ENCODE data around the gene CHI3L2. TPM values are rescaled to one million over a fixed set of nuclear protein-coding genes. Genes with fewer than 3 reads are reported as not detected.
A peak's percentile ranks its signal among the peaks of the same experiment; 100 is the strongest.

CHI3L2 gene
- total and polyA plus RNA-seq, 11 donors = 1.0 to 23.0 (median 2.1) TPM; not detected in 1

DNA sequence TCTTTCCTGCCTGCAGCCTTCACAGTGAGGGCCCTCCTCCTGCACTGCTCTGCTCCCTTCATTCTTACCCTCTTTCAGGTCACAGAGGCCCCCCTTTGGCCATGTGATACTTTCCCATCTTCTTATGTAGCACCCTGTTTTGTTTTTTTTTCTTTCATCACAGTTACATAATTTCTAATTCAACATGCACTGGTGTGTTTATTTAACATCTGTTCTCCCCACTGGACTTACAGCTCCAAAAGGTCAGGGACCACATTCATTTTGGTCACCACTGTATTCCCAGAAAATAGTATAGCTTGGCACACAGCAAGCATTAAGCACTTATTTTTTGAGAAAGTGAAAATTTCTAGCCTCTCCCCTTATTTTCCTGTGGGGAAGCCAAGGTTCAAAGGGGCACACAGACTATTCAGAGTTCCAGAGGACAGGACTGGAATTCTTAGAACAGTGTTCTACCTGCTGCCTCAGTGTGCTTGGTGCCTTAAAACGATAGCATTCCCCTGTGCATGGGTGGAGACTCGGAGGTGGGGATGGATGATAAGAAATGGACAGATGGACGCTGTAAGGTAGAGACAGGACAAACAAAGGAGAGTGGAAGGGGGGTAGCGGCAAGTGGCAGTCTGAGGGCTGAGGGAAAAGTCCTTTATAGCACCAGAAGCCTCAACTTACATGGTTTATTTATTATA is 32.4 kb upstream of the CHI3L2 start:
- H3K27me3 ChIP-seq = peaks cover 0 to 3% (median 0%) of the 10 kb centered on the region in 9 donors
- WGBS, 4 donors = 69 to 83% (median 81%) methylated on average over 4 of the region's 4 CpGs
- TF ChIP-seq, protein P1, sequence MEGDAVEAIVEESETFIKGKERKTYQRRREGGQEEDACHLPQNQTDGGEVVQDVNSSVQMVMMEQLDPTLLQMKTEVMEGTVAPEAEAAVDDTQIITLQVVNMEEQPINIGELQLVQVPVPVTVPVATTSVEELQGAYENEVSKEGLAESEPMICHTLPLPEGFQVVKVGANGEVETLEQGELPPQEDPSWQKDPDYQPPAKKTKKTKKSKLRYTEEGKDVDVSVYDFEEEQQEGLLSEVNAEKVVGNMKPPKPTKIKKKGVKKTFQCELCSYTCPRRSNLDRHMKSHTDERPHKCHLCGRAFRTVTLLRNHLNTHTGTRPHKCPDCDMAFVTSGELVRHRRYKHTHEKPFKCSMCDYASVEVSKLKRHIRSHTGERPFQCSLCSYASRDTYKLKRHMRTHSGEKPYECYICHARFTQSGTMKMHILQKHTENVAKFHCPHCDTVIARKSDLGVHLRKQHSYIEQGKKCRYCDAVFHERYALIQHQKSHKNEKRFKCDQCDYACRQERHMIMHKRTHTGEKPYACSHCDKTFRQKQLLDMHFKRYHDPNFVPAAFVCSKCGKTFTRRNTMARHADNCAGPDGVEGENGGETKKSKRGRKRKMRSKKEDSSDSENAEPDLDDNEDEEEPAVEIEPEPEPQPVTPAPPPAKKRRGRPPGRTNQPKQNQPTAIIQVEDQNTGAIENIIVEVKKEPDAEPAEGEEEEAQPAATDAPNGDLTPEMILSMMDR (IDR thresholded peaks at IDR 0.05) = no peak
- TF ChIP-seq POLR2A (IDR thresholded peaks at IDR 0.05) = no peak
- peak overlapping the region in 1 of 12 donors; percentile 95 for H3K27ac ChIP-seq
- intact Hi-C loops (cut with DNase I) = no loop called here
- H3K4me3 ChIP-seq = no peak overlapping the region
- no peaks in the 10 kb centered on the region for H3K9me3 ChIP-seq
- H3K4me1 ChIP-seq = peaks cover 0 to 86% (median 2%) of the 10 kb centered on the region in 12 donors
- ATAC-seq (no peak), DNase-seq (no peak)
- peaks cover 0 to 31% (median 0%) of the 10 kb centered on the region in 9 donors for H3K36me3 ChIP-seq

DNA sequence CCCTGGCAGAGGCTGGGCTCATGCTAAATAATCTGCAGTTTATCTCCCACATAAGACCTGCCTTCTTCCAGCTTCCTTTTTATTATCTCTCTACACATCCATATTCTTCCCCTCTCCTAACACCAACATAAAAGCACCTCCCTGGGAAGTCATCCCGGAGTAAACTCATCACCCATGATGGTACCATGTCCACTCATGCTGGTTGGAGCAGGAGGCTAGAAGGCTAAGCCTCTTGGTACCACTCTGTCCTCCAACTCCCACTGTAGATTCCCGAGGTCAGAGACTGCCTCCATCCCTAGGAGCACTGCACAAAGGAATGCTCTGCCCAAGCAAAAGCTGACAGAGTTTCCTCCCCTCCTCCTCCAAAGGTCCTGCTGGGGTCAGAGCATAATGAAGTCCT is 31.3 kb upstream of the CHI3L2 start:
- Histone ChIP-seq H3K9me3 (no peaks in the 10 kb centered on the region), H3K36me3 (peaks cover 0 to 23% (median 0%) of the 10 kb centered on the region in 9 donors), H3K4me1 (peaks cover 0 to 87% (median 2%) of the 10 kb centered on the region in 12 donors), H3K4me3 (peak overlapping the region in 1 of 12 donors; percentile 67), H3K27me3 (peaks cover 0 to 3% (median 0%) of the 10 kb centered on the region in 9 donors), H3K27ac (peak overlapping the region in 1 of 12 donors; percentile 95)
- ATAC-seq = no peak
- WGBS, 4 donors = 86 to 89% (median 88%) methylated on average over 2 of the region's 2 CpGs
- TF ChIP-seq, protein P1 (IDR thresholded peaks at IDR 0.05) = no peak
- TF ChIP-seq POLR2A (IDR thresholded peaks at IDR 0.05) = no peak
- DNase-seq = no peak
- intact Hi-C loops (cut with DNase I) = no loop called here

DNA sequence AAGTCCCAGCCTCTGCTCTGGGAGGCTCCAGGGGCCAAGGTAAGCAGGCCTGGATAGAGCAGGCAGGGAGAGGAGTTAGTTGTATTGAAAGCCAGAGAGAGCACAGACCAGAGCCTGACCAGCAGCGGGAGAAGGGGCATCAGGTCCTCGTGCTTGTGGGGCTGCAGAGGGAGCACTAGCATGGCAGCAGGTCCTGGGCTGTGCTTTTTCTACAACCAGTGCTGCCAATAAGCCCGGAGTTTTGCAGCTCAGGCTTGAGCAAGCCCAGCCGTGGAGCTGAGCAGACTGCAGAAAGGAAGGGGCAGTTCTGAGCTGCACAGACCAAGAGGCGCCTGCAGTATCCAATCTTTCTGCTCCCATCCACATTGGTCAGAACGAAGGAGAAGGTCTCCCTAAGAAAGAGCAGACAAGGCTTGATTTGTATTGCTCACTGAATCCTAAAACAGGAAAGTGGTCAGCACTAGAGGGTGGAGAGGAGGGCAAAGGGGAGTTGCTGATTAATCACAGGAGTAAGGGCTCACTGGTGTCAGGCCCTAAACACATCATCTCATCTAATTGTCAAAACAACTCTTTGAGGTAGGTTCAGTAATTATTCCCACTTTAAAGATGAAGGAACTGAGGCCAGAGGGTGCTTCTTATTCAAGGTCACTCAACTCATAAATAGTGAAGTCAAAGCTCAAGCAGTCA is 29.8 kb upstream of the CHI3L2 start:
- Histone ChIP-seq H3K27ac (peak overlapping the region in 1 of 12 donors; percentile 95), H3K27me3 (peaks cover 0 to 3% (median 0%) of the 10 kb centered on the region in 9 donors)

More for the DNA sequence above, 29.8 kb upstream of the CHI3L2 start:
- TF ChIP-seq POLR2A (IDR thresholded peaks at IDR 0.05) = no peak
- TF ChIP-seq, protein P1 (IDR thresholded peaks at IDR 0.05) = peak in 2 of 12 donors; percentile 23 to 38
- H3K4me1 ChIP-seq = peaks cover 0 to 86% (median under 1%) of the 10 kb centered on the region in 12 donors
- peak in 1 of 4 donors; percentile 37 for ATAC-seq
- H3K4me3 ChIP-seq = peak overlapping the region in 2 of 12 donors; percentile 38 to 67
- intact Hi-C loops (cut with DNase I) = no loop called here
- 72 to 80% (median 74%) methylated on average over 5 to 6 of the region's 6 CpGs for WGBS, 4 donors
- DNase-seq = no peak
- no peaks in the 10 kb centered on the region for H3K9me3 ChIP-seq
- peaks cover 0 to 23% (median 0%) of the 10 kb centered on the region in 9 donors for H3K36me3 ChIP-seq

Data from heart left ventricle (tissue), 16 donors.